Colonic mucosa (tissue), 4 donors: ENCODE data around the gene MYOD1. TPM values are rescaled to one million over a fixed set of nuclear protein-coding genes. Genes with fewer than 3 reads are reported as not detected.

ENCODE experiments used
- DNase-seq: peaks from one replicate; pipeline ENCODE4 v3.0.0-alpha.2; 2020
- H3K27ac ChIP-seq: fragments of 200-600 bp; one replicate; pipeline ENCODE4 v1.8.0; 2021
- H3K27me3 ChIP-seq: fragments of 200-600 bp; one replicate; pipeline ENCODE4 v1.8.0; 2021
- H3K36me3 ChIP-seq: fragments of 200-600 bp; one replicate; pipeline ENCODE4 v1.8.0; 2021
- H3K4me1 ChIP-seq: fragments of 200-600 bp; one replicate; pipeline ENCODE4 v1.8.0; 2021; ENCODE audit warnings: mild to moderate bottlenecking
- H3K4me3 ChIP-seq: fragments of 200-600 bp; one replicate; pipeline ENCODE4 v1.8.0; 2021
- H3K9ac ChIP-seq, 2 donors: one replicate each; pipeline ENCODE4 v1.7.0; 2013; ENCODE audit warnings: control low read depth in 2 of 2, low read depth in 2 of 2, low read length in 2 of 2
- H3K9me3 ChIP-seq: fragments of 200-600 bp; one replicate; pipeline ENCODE4 v1.8.0; 2021
- intact Hi-C: fragments of 100-400 bp; cut with DNase I; formaldehyde crosslinking; loops from one replicate; pipeline ENCODE4 v1.14.1; 2022
- total RNA-seq, 2 donors: library from RNA; stranded (reverse); fragmentation: NEBNext Ultra II Directional in 1 of 2; extraction: Animal tissue kit (Norgen Biotek cat#: 25700) in 1 of 2; gene quantifications; one replicate each; pipeline ENCODE4 v1.2.1, GENCODE V29; 2021
- TF ChIP-seq, protein P1 (sequence below): fragments of 200-600 bp; IDR thresholded peaks from one replicate; pipeline ENCODE4 v1.8.0; 2022; ENCODE audit warnings: antibody characterized with exemption, mild to moderate bottlenecking
- donor health status: healthy.
- donor health status: DM: no; HTN: no; CAD: no.
- donor health status: DM: no; HTN: no; CAD: no.

MYOD1 gene
- total RNA-seq, 2 donors from 2014 or later: not detected

DNA sequence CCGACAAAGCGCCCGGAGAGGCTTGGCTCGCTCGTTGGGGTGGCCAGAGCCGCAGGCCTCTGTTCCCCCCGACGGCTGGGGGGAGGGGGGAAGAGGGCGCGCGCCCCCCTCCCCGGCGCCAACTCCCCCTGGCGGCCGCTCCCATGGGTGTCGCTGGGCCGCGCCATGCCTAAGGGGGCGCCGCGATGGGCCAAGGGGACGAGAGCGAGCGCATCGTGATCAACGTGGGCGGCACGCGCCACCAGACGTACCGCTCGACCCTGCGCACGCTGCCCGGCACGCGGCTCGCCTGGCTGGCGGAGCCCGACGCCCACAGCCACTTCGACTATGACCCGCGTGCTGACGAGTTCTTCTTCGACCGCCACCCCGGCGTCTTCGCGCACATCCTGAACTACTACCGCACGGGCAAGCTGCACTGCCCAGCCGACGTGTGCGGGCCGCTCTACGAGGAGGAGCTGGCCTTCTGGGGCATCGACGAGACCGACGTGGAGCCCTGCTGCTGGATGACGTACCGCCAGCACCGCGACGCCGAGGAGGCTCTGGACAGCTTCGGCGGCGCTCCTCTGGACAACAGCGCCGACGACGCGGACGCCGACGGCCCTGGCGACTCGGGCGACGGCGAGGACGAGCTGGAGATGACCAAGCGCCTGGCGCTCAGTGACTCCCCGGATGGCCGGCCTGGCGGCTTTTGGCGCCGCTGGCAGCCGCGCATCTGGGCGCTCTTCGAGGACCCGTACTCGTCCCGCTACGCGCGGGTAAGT is 16.6 kb downstream of the MYOD1 start:
- TF ChIP-seq, protein P1, sequence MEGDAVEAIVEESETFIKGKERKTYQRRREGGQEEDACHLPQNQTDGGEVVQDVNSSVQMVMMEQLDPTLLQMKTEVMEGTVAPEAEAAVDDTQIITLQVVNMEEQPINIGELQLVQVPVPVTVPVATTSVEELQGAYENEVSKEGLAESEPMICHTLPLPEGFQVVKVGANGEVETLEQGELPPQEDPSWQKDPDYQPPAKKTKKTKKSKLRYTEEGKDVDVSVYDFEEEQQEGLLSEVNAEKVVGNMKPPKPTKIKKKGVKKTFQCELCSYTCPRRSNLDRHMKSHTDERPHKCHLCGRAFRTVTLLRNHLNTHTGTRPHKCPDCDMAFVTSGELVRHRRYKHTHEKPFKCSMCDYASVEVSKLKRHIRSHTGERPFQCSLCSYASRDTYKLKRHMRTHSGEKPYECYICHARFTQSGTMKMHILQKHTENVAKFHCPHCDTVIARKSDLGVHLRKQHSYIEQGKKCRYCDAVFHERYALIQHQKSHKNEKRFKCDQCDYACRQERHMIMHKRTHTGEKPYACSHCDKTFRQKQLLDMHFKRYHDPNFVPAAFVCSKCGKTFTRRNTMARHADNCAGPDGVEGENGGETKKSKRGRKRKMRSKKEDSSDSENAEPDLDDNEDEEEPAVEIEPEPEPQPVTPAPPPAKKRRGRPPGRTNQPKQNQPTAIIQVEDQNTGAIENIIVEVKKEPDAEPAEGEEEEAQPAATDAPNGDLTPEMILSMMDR: no peak
- Histone ChIP-seq H3K27ac (no peak overlapping the region), H3K27me3 (peaks cover 16% of the 10 kb centered on the region), H3K4me3 (no peak overlapping the region), H3K9ac (no peak overlapping the region), H3K4me1 (no peaks in the 10 kb centered on the region), H3K9me3 (no peaks in the 10 kb centered on the region), H3K36me3 (no peaks in the 10 kb centered on the region)
- intact Hi-C loops: loop anchor here (10.0 kb wide), 1 partner anchor 141 kb away; no protein-coding TSS in a partner anchor
- DNase-seq: no peak

DNA sequence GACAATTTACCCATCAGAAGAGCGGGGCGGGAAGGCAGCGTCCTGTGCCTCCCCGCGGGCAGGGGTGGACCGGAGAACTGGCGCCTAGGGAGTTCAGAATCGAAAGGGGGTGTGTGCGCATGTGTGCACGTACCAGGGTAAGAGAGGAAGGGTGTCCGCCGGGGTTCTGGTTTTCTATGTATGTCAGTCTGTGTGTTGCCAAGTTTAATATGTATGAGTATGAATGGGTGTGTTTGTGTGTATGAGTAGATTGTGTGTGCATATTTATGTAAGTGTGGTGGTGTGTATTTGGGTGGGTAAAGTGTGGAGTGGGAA is 17.2 kb downstream of the MYOD1 start:
- H3K27me3 ChIP-seq: peaks cover 16% of the 10 kb centered on the region
- intact Hi-C loops: loop anchor here (10.0 kb wide), 1 partner anchor 142 kb away; no protein-coding TSS in a partner anchor

DNA sequence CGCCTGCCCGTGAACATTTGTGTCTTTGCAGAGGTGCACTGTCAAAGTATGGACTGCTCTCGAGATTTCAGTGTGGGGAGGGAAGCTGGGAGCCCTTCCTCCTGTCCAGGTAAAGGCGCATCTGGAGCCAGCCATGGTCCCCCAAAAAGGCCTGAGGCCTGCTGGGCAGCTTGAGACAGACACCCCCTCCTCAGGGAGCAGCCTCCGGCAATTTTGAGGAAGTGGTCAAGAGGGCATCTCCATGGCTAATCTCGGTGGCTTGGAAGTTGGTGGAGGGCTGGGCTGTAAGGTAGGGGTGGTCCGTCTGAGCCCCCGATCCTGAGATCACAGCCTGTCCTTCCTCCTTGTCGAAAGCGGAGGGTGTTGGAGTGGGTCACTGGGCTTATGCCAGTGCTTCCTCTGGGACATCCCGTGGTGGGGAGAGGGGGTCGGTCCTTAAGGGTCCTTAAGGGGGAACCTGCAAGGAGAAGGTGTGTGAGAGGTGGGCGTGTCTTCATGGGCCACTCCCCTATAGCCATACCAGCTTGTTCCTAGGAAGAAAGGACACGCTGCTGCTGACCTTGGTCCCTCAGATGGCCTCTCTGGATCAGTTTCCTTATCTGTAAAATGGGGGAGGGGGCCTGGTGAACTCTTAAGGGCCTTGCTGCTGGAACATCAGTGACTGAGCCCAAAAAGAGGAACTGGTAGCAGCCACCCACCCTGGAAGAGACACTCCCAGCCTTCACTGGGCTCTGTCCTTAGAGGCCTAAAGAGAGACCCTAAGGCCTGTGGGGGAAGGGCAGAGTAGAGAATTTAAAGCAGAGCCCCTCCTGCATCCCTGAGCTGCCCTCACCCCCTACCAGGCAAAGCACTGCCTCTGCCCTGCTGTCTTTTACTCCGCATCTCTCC is 17.8 kb downstream of the MYOD1 start:
- H3K27me3 ChIP-seq: peaks cover 16% of the 10 kb centered on the region
- no peak for DNase-seq

More for the DNA sequence above, 17.2 kb downstream of the MYOD1 start:
- DNase-seq: no peak
- Histone ChIP-seq H3K27ac (no peak overlapping the region), H3K9me3 (no peaks in the 10 kb centered on the region), H3K4me3 (no peak overlapping the region), H3K4me1 (no peaks in the 10 kb centered on the region), H3K9ac (no peak overlapping the region), H3K36me3 (no peaks in the 10 kb centered on the region)
- TF ChIP-seq, protein P1: no peak

DNA sequence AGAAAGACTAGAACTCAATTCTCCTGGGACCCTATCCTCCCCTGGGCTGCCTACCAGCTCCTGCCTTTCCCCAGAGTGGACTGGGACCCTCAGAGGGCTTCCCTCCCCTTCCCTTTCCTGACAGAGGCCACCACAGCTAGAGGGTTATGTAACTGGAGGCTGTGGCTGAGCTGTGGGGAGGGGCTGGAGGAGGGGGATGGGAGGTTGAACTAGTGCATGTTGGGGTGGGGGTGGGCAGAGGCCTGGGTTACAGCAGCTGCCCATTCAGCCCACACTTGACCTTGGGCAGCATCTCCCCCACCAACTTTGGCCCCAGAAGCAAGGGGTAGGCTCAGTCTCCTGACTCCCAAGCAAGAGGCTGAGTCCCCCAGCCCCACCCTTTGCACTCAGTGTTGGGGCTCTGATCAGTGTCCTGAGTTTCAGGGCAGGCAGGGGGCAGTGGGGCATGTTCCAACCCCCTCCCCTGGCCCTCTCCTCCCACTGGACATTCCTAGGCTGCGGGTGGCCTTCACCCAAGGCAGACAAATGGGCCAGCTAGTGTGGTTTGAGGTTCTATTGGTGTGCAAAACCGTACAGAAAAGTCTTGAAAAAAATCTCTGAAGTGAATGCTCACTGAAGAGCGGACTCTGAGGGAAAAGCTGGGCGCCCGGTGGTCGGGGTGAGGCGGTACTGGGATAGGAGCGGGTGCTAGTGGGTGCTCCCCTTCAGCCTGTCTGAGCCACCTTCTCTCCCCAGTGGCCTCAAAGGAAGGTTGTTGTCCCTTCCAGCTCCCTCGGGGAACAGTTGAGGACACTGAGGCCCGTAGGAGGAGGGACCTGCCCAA is 19.0 kb downstream of the MYOD1 start:
- H3K9ac ChIP-seq: no peak overlapping the region
- H3K36me3 ChIP-seq: no peaks in the 10 kb centered on the region
- H3K4me3 ChIP-seq: no peak overlapping the region
- H3K4me1 ChIP-seq: no peaks in the 10 kb centered on the region
- H3K9me3 ChIP-seq: no peaks in the 10 kb centered on the region
- TF ChIP-seq, protein P1: no peak
- H3K27ac ChIP-seq: no peak overlapping the region
- no peak for DNase-seq
- peaks cover 16% of the 10 kb centered on the region for H3K27me3 ChIP-seq
- intact Hi-C loops: loop anchor here (10.0 kb wide), 1 partner anchor 144 kb away; no protein-coding TSS in a partner anchor

More for the DNA sequence above, 17.8 kb downstream of the MYOD1 start:
- Histone ChIP-seq H3K4me3 (no peak overlapping the region), H3K9ac (no peak overlapping the region), H3K4me1 (no peaks in the 10 kb centered on the region), H3K27ac (no peak overlapping the region), H3K36me3 (no peaks in the 10 kb centered on the region), H3K9me3 (no peaks in the 10 kb centered on the region)
- intact Hi-C loops: loop anchor here (10.0 kb wide), 1 partner anchor 142 kb away; no protein-coding TSS in a partner anchor
- TF ChIP-seq, protein P1: no peak

DNA sequence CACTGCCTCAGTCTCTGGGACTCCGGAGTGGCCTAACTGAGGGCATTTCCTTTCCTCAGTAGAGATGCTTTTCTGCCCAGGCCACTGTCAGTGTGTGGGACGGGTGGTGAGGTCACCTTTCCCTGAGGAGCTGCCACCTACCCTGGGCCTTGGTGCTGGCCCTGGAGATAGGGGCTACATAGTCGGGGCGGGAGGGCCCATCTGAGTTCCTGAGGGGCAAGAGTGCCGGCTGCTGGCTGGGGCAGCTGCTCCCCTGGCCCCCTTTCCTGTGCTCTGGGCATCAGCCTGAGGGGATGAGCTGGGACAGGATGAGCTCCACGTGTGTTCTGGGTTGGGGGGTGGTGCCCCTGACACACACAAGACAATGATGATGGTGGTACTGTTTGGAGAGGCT is 20.6 kb downstream of the MYOD1 start:
- Histone ChIP-seq H3K4me3 (no peak overlapping the region), H3K27me3 (peaks cover 16% of the 10 kb centered on the region), H3K9ac (no peak overlapping the region), H3K36me3 (no peaks in the 10 kb centered on the region), H3K27ac (no peak overlapping the region), H3K4me1 (no peaks in the 10 kb centered on the region), H3K9me3 (no peaks in the 10 kb centered on the region)
- TF ChIP-seq, protein P1: no peak
- intact Hi-C loops: loop anchor here (10.0 kb wide), 1 partner anchor 145 kb away; no protein-coding TSS in a partner anchor
- no peak for DNase-seq
